Hematopoietic multipotent progenitor cell treated with erythropoietin and hydrocortisone succinate and interleukin-3 and kit ligand, for 17 days (in vitro differentiated cells): ENCODE results near the gene CYP17A1.
"Not testable (repeated sequence)": the region's sequence is repeated elsewhere in the genome, so short reads cannot be mapped to it uniquely, and the experiment has no call there.

Experiments
- DNase-seq: peaks from one replicate; pipeline ENCODE4 v3.0.0-alpha.2; 2015; ENCODE audit warnings: low spot score

Gene CYP17A1

DNA sequence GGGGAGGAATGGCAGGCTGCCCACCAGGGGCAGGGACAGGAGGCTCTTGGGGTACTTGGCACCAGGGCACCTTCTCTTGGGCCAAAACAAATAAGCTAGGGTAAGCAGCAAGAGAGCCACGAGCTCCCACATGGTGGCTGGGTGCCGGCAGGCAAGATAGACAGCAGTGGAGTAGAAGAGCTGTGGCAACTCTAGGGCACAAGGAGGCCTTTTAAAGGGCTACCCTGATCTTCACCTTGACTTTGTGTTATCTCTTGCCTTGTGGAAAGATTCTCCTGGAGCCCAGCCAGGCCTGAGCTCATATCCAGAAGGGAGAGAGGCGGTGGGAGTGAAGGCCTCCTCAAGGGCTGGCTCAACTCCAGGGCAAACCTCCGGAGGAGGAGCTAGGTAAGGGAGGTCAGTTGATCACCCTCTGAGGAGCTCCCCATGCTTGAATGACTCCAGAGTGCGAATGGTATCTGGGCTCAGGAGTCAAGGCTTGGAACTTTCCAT is at the start of gene CYP17A1:
Gene CYP17A1 (minus strand): TSS at position 184 of the 492 bp plus-strand sequence. CDS start 52 bp downstream, at position 132.
- no peak for DNase-seq

DNA sequence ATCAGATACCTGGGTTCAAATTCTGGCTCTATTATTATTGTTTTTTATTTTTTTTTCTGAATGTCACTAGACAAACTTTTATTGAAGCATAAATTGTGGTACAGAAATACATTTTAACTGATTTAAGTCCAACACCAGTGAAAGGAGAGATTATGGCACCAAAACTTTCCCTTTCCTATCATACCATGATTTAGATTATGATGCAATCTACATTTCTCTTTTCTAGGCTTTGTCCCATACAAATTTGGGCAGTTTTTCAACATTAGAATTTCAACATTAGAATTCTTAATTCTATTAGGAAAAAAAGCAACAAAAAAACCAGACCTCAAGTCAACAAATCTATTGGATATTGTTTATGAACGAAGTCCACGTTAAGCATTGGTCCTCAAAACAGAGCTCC is 43.0 kb upstream of the CYP17A1 start:
- no peak for DNase-seq

DNA sequence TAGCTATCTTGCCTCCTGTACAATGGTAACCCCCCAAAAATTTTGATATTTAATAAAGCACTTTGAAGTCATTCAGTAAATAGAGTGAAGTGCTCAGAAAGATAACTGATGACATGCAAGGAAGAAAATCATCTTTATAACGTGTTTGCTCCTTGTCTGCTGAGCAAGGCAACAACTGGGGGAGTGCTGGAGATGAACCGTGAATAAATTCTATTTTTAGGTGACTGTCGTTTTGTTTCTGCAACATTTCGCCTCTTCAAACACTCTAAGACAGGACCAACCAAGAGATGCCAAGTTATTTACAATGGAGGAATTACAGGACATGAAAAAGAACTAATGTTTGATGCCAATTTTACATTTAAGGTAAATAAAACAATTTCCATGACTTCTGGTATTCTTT is 41.4 kb upstream of the CYP17A1 start:
- no peak for DNase-seq

GRCh38 chr10:102876747-102877153 is 39.5 kb upstream of the CYP17A1 start:
- DNase-seq = no peak

DNA sequence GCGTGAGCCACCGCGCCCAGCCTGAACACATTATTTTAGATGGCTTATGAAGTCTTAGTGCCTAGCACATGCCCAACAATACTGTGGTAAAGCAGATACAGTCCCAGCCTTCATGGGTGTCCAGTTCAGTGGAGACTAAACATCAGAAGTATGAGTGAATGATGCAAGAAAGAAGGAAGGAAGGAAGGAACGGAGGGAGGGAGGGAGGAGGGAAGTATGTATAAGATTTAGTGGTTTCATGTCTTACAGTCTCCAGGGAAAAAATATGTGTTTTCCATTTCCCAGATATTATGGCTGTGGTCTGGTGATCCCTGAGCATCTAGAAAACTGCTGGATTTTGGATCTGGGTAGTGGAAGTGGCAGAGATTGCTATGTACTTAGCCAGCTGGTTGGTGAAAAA is 35.0 kb upstream of the CYP17A1 start:
- no peak for DNase-seq

DNA sequence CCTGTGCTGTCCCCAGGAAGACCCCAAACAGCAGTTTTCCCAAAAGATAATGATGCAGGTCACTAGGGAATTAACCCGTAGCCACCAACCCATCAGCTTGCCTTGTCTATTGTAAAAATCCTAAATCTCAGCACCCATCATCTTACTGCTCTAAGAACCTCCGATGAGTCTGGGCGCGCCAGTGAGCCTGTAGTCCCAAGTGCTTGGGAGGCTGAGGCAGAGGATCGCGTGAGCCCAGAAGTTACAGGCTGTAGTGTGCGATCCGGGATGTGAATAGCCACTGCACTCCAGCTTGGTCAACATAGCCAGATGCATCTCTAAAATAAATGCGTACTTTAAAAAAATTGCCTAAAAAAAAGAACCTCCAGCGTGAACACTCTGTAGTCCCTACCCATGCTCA is 33.0 kb upstream of the CYP17A1 start:
- no peak for DNase-seq

DNA sequence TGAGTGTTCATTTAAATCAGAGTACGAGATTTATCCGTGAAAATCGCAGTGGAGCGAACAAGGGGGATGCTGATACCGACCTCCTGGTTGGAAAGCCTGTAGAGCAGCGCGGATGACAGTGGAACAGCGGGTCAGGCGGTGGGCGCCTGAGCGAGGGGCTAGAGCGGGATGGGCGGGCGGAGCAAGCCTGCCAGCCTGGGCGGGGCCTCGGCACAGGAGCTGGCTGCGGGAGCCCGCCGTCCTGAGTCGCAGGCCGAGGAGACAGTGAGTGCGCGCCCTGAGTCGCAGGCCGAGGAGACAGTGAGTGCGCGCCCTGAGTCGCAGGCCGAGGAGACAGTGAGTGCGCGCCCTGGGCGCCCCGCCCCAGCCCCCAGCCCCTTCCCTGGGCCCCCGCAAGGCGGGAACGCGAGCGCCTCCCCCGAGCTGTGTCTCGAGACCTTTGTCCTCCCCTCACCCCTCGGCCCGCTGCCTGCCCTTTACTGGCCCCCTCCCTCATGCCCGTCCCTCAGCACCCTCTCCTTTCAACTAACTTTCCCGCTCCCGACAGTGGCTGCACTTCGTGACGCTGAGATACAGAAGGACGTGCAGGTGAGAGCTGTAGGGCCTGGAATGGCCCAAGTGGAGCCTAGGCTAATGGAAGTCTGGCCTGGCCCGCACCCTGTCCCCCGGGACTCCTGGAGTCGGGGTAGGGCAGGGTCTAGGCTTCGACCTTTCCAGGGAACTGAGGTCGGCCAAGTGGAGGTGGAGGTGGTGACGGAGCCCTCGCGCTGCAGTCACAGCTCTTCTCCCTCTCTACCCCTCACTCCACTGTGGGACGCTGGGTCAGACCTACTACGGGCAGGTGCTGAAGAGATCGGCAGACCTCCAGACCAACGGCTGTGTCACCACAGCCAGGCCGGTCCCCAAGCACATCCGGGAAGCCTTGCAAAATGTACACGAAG is 32.3 kb upstream of the CYP17A1 start, which contains the start of gene AS3MT:
Gene AS3MT (plus strand): TSS at position 213 of the 941 bp plus-strand sequence. CDS start 123 bp downstream, at position 336.
- no peak for DNase-seq

GRCh38 chr10:102868911-102869257 is 31.7 kb upstream of the CYP17A1 start:
- DNase-seq = no peak

GRCh38 chr10:102865620-102866019 is 28.4 kb upstream of the CYP17A1 start:
- no peak for DNase-seq

GRCh38 chr10:102863660-102864059 is 26.4 kb upstream of the CYP17A1 start:
- DNase-seq = no peak

DNA sequence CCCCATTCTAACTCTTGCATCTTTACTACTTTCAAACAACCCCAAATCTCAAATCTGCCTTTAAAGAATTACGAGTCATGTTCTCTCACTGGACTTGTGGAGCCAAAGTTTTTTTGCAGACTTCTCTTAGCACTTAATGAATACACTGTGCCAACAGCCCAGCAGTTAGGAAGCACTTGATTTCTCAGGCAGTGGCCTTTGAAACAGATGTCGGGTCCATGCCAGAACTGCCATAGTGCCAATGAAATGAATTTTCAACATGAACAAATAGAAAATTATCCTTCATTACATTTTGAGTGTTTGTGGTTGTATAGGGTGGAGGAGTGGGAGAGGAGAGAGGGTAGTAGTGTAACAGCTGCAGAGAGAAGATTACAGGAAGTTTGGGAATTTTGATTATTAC is 22.7 kb upstream of the CYP17A1 start:
- DNase-seq = no peak

DNA sequence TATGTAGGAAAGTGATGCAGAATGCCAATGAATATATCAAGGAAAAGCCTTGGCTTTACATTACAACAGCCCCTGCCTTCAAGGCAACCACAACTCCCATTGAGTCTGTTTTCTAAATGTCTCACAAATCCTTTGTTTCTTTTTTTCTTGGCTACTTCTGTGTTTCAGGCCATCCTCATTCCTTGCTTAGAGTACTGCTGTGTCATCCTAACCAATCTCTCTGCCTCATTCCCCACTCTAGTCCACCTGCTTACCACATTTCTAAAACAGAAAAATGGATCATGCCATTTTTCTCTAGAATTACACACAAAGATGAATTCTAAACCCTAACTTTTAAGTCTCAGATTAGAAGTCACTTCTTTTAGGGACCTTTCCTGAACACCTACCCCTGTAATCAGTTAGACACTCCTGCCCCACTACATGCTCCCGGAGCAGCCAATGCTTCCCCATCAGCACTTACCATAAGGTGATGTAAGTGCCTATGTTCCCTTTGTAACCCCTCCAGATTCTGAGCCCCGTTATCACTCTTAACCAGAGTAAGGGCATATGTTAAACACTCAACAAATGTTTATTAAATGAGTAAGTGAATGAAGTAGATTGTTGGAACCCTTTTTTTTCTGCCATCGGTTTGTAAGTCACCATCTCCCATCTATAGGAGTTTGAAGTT is 19.7 kb upstream of the CYP17A1 start:
- DNase-seq = no peak

GRCh38 chr10:102855731-102856436 is 18.7 kb upstream of the CYP17A1 start:
- not testable (repeated sequence) for DNase-seq

DNA sequence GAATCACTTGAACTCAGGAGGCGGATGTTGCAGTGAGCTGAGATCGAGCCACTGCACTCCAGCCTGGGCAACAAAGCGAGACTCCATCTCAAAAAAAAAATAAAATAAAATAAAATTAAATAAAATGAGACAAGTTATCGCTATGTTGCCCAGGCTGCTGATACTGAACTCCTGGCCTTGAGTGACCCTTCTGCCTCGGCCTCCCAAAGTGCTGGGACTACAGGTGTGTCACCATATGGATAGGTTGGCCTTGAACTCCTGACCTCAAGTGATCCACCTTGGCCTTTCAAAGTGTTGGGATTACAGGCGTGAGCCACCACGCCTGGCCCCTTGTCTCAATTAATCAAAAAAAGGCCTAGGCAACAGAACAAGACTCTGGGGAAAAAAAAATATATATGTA is 16.0 kb upstream of the CYP17A1 start:
- DNase-seq = not testable (repeated sequence)

- no peak for DNase-seq
Measured at GRCh38 chr10:102850025-102850518, 12.9 kb upstream of the CYP17A1 start.

- DNase-seq = no peak
Measured at GRCh38 chr10:102845352-102845902, 8.2 kb upstream of the CYP17A1 start.

DNA sequence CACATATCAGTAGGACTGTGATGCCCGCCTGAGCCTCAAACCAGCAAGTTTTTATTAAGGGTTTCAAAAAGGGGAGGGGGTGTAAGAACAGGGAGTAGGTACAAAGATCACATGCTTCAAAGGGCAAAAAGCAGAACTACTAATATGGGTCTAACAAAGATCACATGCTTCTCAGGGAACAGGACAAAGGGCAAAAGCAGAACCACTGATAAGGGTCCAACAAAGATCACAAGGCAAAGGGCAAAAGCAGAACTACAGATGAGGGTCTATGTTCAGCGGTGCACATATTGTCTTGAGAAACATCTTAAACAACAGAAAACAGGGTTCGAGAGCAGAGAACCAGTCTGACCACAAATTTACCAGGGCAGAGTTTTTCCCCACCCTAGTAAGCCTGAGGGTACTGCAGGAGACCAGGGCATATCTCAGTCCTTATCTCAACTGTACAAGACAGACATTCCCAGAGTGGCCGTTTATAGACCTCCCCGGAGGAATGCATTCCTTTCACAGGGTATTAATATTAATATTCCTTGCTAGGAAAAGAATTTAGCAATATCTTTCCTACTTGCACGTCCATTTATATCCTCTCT is 7.1 kb upstream of the CYP17A1 start:
- not testable (repeated sequence) for DNase-seq

DNA sequence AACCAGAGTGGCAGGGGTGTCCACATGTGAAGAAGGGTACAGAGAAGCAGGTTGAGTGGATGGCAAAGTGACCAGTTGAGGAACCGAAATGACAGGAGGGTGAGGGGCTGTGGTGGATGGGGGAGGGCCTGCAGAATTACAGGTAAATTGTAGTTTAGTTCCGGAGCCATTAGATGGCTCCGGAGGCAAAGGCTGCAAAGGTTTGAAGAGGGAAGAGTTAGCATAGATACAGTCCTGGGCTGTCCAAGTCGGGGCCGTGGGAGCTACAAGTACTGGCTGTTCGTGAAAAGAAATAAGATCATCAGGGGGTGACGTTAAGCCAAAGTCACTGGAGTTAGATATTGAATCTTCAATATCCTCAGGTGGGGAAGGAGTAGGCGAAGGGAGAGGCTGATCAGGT is 5.9 kb upstream of the CYP17A1 start:
- not testable (repeated sequence) for DNase-seq

GRCh38 chr10:102841827-102842345 is 4.7 kb upstream of the CYP17A1 start:
- DNase-seq = no peak

DNA sequence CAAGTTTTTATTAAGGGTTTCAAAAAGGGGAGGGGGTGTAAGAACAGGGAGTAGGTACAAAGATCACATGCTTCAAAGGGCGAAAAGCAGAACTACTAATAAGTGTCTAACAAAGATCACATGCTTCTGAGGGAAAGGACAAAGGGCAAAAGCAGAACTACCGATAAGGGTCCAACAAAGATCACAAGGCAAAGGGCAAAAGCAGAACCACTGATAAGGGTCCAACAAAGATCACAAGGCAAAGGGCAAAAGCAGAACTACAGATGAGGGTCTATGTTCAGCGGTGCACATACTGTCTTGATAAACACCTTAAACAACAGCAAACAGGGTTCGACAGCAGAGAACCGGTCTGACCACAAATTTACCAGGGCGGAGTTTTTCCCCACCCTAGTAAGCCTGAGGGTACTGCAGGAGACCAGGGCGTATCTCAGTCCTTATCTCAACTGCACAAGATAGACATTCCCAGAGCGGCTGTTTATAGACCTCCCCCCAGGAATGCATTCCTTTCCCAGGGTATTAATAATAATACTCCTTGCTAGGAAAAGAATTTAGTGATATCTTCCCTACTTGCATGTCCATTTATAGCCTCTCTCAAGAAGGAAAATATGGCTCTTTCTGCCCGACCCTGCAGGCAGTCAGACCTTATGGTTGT is 1.2 kb upstream of the CYP17A1 start:
- DNase-seq = not testable (repeated sequence)
